Right lobe of liver (tissue), 6 donors: ENCODE data around the gene STXBP4. TPM values are rescaled to one million over a fixed set of nuclear protein-coding genes. Genes with fewer than 3 reads are reported as not detected.

Source experiments
- ATAC-seq, 4 donors: fragments of 200-7000 bp; cut with Tn5 transposase; one replicate each; pipeline ENCODE4 v1.9.1; 2020; ENCODE audit warnings: mild to moderate bottlenecking in 4 of 4, moderate library complexity in 4 of 4
- DNase-seq, 3 donors: peaks; one replicate each; pipeline ENCODE4 v3.0.0-alpha.2; 2020
- H3K27ac ChIP-seq, 3 donors: fragments of 200-600 bp; one replicate each; pipeline ENCODE4 v1.8.0; 2022
- H3K27me3 ChIP-seq, 2 donors: fragments of 200-600 bp; one replicate each; pipeline ENCODE4 v1.8.0; 2022
- H3K36me3 ChIP-seq, 4 donors: fragments of 200-600 bp; sonication (generic) in 1 of 4; one replicate each; pipeline versions ENCODE4 v1.5.1 to v1.8.0; 2017 to 2022; ENCODE audit warnings: control low read depth in 1 of 4
- H3K4me1 ChIP-seq, 4 donors: fragments of 200-600 bp; sonication (generic) in 1 of 4; one replicate each; pipeline versions ENCODE4 v1.5.1 to v1.8.0; 2017 to 2022; ENCODE audit warnings: control low read depth in 1 of 4
- H3K4me3 ChIP-seq, 3 donors: fragments of 200-600 bp; one replicate each; pipeline ENCODE4 v1.8.0; 2022
- H3K9me3 ChIP-seq, 4 donors: fragments of 200-600 bp; sonication (generic) in 1 of 4; one replicate each; pipeline versions ENCODE4 v1.5.1 to v1.8.0; 2017 to 2022; ENCODE audit warnings: control low read depth in 1 of 4
- CTCF ChIP-seq, 4 donors: fragments of 200-600 bp in 3 of 4; fragments of 450-650 bp in 1 of 4; IDR thresholded peaks; one replicate each; pipeline versions ENCODE4 v1.5.1 to v1.8.0; 2016 to 2022; ENCODE audit warnings: antibody characterized with exemption in 4 of 4, mild to moderate bottlenecking in 2 of 4
- POLR2A ChIP-seq: fragments of 450-650 bp; IDR thresholded peaks from one replicate; pipeline ENCODE4 v1.6.1; 2017; ENCODE audit warnings: antibody characterized with exemption, mild to moderate bottlenecking
- WGBS: methylation state at CpG from one replicate; pipeline ENCODE4 v1.1.6; 2018; ENCODE audit warnings: low coverage, low lambda C conversion rate; ENCODE audit not compliant: insufficient coverage; ENCODE audit errors: missing lambda C conversion rate; 5-methylcytosine and 5-hydroxymethylcytosine counted together
- intact Hi-C, 2 donors: fragments of 100-400 bp; cut with DNase I; formaldehyde crosslinking; loops; one replicate each; pipeline versions ENCODE4 v1.11.2 to v1.14.1; 2022
- total RNA-seq, 6 experiments: library from RNA; depleted of rRNA in 2 of 6; stranded (reverse); fragments of >200 nt in 2 of 6; fragmentation: NEBNext Ultra II Directional in 3 of 6; extraction: Animal tissue kit (Norgen Biotek cat#: 25700) in 3 of 6; gene quantifications; one replicate each; pipeline versions ENCODE4 v1.1.0 to v1.2.4, GENCODE V29; 2016 to 2023
- donor health status: DM: no; HTN: yes; CAD: no.
- donor health status: DM: no; HTN: no; CAD: no.
- donor health status: DM: no; HTN: no; CAD: no.
- donor health status: DM: no; HTN: yes; CAD: no.
- donor health status: DM: no; HTN: yes; CAD: no.

STXBP4 gene
- total RNA-seq, 6 experiments from 2014 or later: 2.2 to 14.8 (median 3.7) TPM

GRCh38 chr17:54971147-54971546, 2.6 kb downstream of the STXBP4 start:
- intact Hi-C loops: no loop called here
- Histone ChIP-seq H3K27me3 (no peaks in the 10 kb centered on the region), H3K4me1 (peaks cover 0 to 30% (median 0%) of the 10 kb centered on the region in 4 donors), H3K36me3 (no peaks in the 10 kb centered on the region), H3K9me3 (no peaks in the 10 kb centered on the region), H3K27ac (no peak overlapping the region), H3K4me3 (no peak overlapping the region)
- no peak for ATAC-seq
- no peak for DNase-seq
- no peak for TF ChIP-seq POLR2A
- no peak for TF ChIP-seq CTCF (IDR thresholded peaks at IDR 0.05)

GRCh38 chr17:54971901-54972300, 3.3 kb downstream of the STXBP4 start:
- DNase-seq (no peak), ATAC-seq (no peak)
- H3K9me3 ChIP-seq: no peaks in the 10 kb centered on the region
- H3K4me1 ChIP-seq: peaks cover 0 to 30% (median 0%) of the 10 kb centered on the region in 4 donors
- H3K27me3 ChIP-seq: no peaks in the 10 kb centered on the region
- TF ChIP-seq CTCF (IDR thresholded peaks at IDR 0.05) (no peak), POLR2A (no peak)
- intact Hi-C loops: no loop called here
- H3K27ac ChIP-seq: no peak overlapping the region
- 96% methylated on average over 3 of the region's 3 CpGs for WGBS
- no peak overlapping the region for H3K4me3 ChIP-seq
- no peaks in the 10 kb centered on the region for H3K36me3 ChIP-seq

GRCh38 chr17:54972406-54973138, 4.0 kb downstream of the STXBP4 start:
- TF ChIP-seq POLR2A (no peak), CTCF (IDR thresholded peaks at IDR 0.05) (no peak)
- no peak for ATAC-seq
- 83% methylated on average over 3 of the region's 3 CpGs for WGBS

GRCh38 chr17:54974759-54975158, 6.2 kb downstream of the STXBP4 start:
- intact Hi-C loops: no loop called here
- Histone ChIP-seq H3K36me3 (no peaks in the 10 kb centered on the region), H3K4me3 (no peak overlapping the region), H3K27me3 (no peaks in the 10 kb centered on the region), H3K27ac (no peak overlapping the region), H3K9me3 (no peaks in the 10 kb centered on the region), H3K4me1 (peaks cover 0 to 17% (median 0%) of the 10 kb centered on the region in 4 donors)
- ATAC-seq (no peak), DNase-seq (no peak)
- WGBS: 78% methylated on average over 3 of the region's 3 CpGs
- no peak for TF ChIP-seq POLR2A
- no peak for TF ChIP-seq CTCF (IDR thresholded peaks at IDR 0.05)

More at GRCh38 chr17:54972406-54973138, 4.0 kb downstream of the STXBP4 start:
- peaks cover 0 to 23% (median 0%) of the 10 kb centered on the region in 4 donors for H3K4me1 ChIP-seq
- intact Hi-C loops: no loop called here
- no peaks in the 10 kb centered on the region for H3K27me3 ChIP-seq
- no peak overlapping the region for H3K27ac ChIP-seq
- no peak for DNase-seq
- H3K36me3 ChIP-seq: no peaks in the 10 kb centered on the region
- H3K4me3 ChIP-seq: no peak overlapping the region
- H3K9me3 ChIP-seq: no peaks in the 10 kb centered on the region
